SH-SY5Y (cell line): ENCODE results near the gene CADM2.

Experiments used
- GATA2 ChIP-seq: IDR thresholded peaks from 2 replicates; pipeline ENCODE4 v1.6.1; 2011; ENCODE audit warnings: mild to moderate bottlenecking, low read depth, low read length
- GATA3 ChIP-seq: IDR thresholded peaks from 2 replicates; pipeline ENCODE4 v1.6.1; 2011; ENCODE audit warnings: low read depth, mild to moderate bottlenecking, low read length, moderate library complexity

DNA sequence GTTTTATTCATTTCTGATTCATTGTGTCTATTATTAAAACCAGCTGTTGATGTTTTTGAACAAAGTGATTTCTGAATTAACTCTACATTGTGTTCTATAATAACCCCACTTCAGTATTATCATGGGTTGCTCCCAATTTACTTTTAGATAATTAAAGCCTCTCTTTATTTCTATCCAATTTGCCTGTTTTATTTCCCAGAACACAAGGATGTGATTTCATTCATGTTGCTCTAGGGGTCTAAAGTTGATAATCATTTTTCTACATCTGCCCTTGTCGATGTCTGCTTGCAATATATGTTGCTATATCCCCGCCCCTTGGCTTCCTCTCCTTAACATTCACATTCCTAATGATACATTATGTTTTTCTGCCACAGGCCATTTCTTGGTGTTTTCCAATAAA lies 747.3 kb downstream of the CADM2 start:
- peak; percentile 49; the same call in 1 of the 2 replicates for TF ChIP-seq GATA3
- TF ChIP-seq GATA2, result no peak
